OCI-LY3 (cell line): Measurements from ENCODE around the gene CEBPE.

Experiments used
- EZH2phosphoT487 ChIP-seq: fragments of 200-600 bp; shearing (Covaris generic); IDR thresholded peaks from 2 replicates; pipeline ENCODE4 v1.6.1; 2018; ENCODE audit warnings: antibody characterized with exemption, mixed run types, low read depth
- TF ChIP-seq, protein P1 (sequence below): fragments of 200-600, 300-600 bp; sonication (generic); IDR thresholded peaks from 2 replicates; pipeline ENCODE4 v1.5.1; 2014; ENCODE audit warnings: antibody characterized with exemption, low read length, low read depth

- TF ChIP-seq, protein P1, sequence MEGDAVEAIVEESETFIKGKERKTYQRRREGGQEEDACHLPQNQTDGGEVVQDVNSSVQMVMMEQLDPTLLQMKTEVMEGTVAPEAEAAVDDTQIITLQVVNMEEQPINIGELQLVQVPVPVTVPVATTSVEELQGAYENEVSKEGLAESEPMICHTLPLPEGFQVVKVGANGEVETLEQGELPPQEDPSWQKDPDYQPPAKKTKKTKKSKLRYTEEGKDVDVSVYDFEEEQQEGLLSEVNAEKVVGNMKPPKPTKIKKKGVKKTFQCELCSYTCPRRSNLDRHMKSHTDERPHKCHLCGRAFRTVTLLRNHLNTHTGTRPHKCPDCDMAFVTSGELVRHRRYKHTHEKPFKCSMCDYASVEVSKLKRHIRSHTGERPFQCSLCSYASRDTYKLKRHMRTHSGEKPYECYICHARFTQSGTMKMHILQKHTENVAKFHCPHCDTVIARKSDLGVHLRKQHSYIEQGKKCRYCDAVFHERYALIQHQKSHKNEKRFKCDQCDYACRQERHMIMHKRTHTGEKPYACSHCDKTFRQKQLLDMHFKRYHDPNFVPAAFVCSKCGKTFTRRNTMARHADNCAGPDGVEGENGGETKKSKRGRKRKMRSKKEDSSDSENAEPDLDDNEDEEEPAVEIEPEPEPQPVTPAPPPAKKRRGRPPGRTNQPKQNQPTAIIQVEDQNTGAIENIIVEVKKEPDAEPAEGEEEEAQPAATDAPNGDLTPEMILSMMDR = no peak
- no peak for TF ChIP-seq EZH2phosphoT487
Measured at GRCh38 chr14:23115918-23116317, 3.1 kb downstream of the CEBPE start.
